Skeletal muscle cell (primary cell): ENCODE measurements around the gene NUDT6.
"Not testable (repeated sequence)": the region's sequence is repeated elsewhere in the genome, so short reads cannot be mapped to it uniquely, and the experiment has no call there.

Source experiments
- DNase-seq: peaks from one replicate; pipeline ENCODE4 v3.0.0-alpha.2; 2010; ENCODE audit warnings: low read depth
- H3K4me3 ChIP-seq: 2 replicates; pipeline ENCODE4 v1.5.1; 2011; ENCODE audit warnings: low read depth, mild to moderate bottlenecking, control low read depth, low read length, moderate library complexity

The NUDT6 gene

GRCh38 chr4:122884499-122884898 is 37.9 kb downstream of the NUDT6 start:
- H3K4me3 ChIP-seq: no peak overlapping the region
- no peak for DNase-seq

- DNase-seq: no peak
Observed at GRCh38 chr4:122882857-122883735, 39.3 kb downstream of the NUDT6 start.

GRCh38 chr4:122879001-122879400 is 43.4 kb downstream of the NUDT6 start:
- no peak overlapping the region for H3K4me3 ChIP-seq
- DNase-seq: no peak

More at GRCh38 chr4:122882857-122883735, 39.3 kb downstream of the NUDT6 start:
- H3K4me3 ChIP-seq: no peak overlapping the region

GRCh38 chr4:122876456-122876855 is 45.9 kb downstream of the NUDT6 start:
- H3K4me3 ChIP-seq: no peak overlapping the region
- no peak for DNase-seq

- no peak for DNase-seq
- no peak overlapping the region for H3K4me3 ChIP-seq
Observed at GRCh38 chr4:122875949-122876348, 46.4 kb downstream of the NUDT6 start.

- peak; percentile 63 for DNase-seq
Observed at GRCh38 chr4:122873821-122874593, 48.4 kb downstream of the NUDT6 start.

GRCh38 chr4:122873146-122873545 is 49.3 kb downstream of the NUDT6 start:
- DNase-seq: no peak
- no peak overlapping the region for H3K4me3 ChIP-seq

More at GRCh38 chr4:122873821-122874593, 48.4 kb downstream of the NUDT6 start:
- H3K4me3 ChIP-seq: no peak overlapping the region

GRCh38 chr4:122868235-122868634 is 54.2 kb downstream of the NUDT6 start:
- DNase-seq, H3K4me3 ChIP-seq: not testable (repeated sequence)

- no peak for DNase-seq
- H3K4me3 ChIP-seq: no peak overlapping the region
Observed at GRCh38 chr4:122865425-122865824, 57.0 kb downstream of the NUDT6 start.

GRCh38 chr4:122863639-122864038 is 58.8 kb downstream of the NUDT6 start:
- no peak overlapping the region for H3K4me3 ChIP-seq
- no peak for DNase-seq

- DNase-seq: no peak
- H3K4me3 ChIP-seq: no peak overlapping the region
Observed at GRCh38 chr4:122861172-122861943, 61.0 kb downstream of the NUDT6 start.

- DNase-seq: no peak
Observed at GRCh38 chr4:122858705-122859104, 63.7 kb downstream of the NUDT6 start.

GRCh38 chr4:122857160-122857559 is 65.2 kb downstream of the NUDT6 start:
- H3K4me3 ChIP-seq: no peak overlapping the region

More at GRCh38 chr4:122858705-122859104, 63.7 kb downstream of the NUDT6 start:
- no peak overlapping the region for H3K4me3 ChIP-seq

GRCh38 chr4:122855353-122855890 is 67.0 kb downstream of the NUDT6 start:
- H3K4me3 ChIP-seq: no peak overlapping the region
- no peak for DNase-seq

More at GRCh38 chr4:122857160-122857559, 65.2 kb downstream of the NUDT6 start:
- DNase-seq: no peak

- no peak overlapping the region for H3K4me3 ChIP-seq
- no peak for DNase-seq
Observed at GRCh38 chr4:122854447-122855352, 67.7 kb downstream of the NUDT6 start.

- no peak overlapping the region for H3K4me3 ChIP-seq
- DNase-seq: no peak
Observed at GRCh38 chr4:122851568-122851967, 70.8 kb downstream of the NUDT6 start.

- H3K4me3 ChIP-seq, DNase-seq: not testable (repeated sequence)
Observed at GRCh38 chr4:122849789-122850188, 72.6 kb downstream of the NUDT6 start.

- H3K4me3 ChIP-seq: no peak overlapping the region
- no peak for DNase-seq
Observed at GRCh38 chr4:122847931-122848330, 74.5 kb downstream of the NUDT6 start.
